Breast epithelium (tissue), 3 donors: ENCODE measurements around the gene MACROD2.

ENCODE experiments used
- POLR2A ChIP-seq: fragments of 450-650 bp; IDR thresholded peaks from one replicate; pipeline ENCODE4 v1.6.1; 2016; ENCODE audit warnings: antibody characterized with exemption, mild to moderate bottlenecking, moderate library complexity
- TF ChIP-seq, protein P1 (sequence below), 3 donors: fragments of 450-650 bp; IDR thresholded peaks; one replicate each; pipeline ENCODE4 v1.5.1; 2016 to 2017; ENCODE audit warnings: antibody characterized with exemption in 3 of 3, mild to moderate bottlenecking in 3 of 3, moderate library complexity in 3 of 3

DNA sequence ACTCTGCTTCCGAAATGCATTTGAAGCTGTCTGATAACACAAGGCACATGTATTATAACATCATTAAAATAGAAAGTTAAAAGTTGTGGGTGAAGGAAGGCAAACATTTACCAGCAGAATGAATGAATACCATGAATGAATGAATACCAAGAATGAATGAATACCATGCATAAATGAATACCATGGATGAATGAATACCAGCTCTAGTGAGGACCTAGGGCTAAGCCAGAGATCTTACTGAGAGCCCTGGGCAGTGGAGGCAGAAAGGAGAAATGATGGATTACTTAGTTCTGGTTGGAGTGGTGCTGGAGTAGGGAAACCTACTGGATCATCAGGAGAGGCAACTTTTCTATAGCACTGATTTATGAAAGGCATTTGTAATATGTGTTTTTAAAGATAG lies 1579.9 kb downstream of the MACROD2 start:
- TF ChIP-seq POLR2A, result no peak
- TF ChIP-seq, protein P1, sequence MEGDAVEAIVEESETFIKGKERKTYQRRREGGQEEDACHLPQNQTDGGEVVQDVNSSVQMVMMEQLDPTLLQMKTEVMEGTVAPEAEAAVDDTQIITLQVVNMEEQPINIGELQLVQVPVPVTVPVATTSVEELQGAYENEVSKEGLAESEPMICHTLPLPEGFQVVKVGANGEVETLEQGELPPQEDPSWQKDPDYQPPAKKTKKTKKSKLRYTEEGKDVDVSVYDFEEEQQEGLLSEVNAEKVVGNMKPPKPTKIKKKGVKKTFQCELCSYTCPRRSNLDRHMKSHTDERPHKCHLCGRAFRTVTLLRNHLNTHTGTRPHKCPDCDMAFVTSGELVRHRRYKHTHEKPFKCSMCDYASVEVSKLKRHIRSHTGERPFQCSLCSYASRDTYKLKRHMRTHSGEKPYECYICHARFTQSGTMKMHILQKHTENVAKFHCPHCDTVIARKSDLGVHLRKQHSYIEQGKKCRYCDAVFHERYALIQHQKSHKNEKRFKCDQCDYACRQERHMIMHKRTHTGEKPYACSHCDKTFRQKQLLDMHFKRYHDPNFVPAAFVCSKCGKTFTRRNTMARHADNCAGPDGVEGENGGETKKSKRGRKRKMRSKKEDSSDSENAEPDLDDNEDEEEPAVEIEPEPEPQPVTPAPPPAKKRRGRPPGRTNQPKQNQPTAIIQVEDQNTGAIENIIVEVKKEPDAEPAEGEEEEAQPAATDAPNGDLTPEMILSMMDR (IDR thresholded peaks at IDR 0.05), result no peak
